ENCODE results near the gene PDE8A.

The PDE8A gene

GRCh38 chr15:84981711-84982300, at the start of gene PDE8A:
TSS of gene PDE8A (plus strand) at chr15:84981856. CDS start at chr15:84982163, 307 bp downstream.
- no peak within 1 kb of the TSS for H3K27ac ChIP-seq (ENCODE audit: low read length)

GRCh38 chr15:84934942-84935729, 46.5 kb upstream of the PDE8A start:
- H3K9me3 ChIP-seq (ENCODE audit: control insufficient read depth, low read depth, low read length) = no peaks in the 10 kb centered on the region
- H3K4me1 ChIP-seq (ENCODE audit: control insufficient read depth, low read depth, low read length) = no peaks in the 10 kb centered on the region
- no peaks in the 10 kb centered on the region for H3K27me3 ChIP-seq (ENCODE audit: control insufficient read depth, insufficient read depth, low read length)
- H3K4me3 ChIP-seq (ENCODE audit: low read length) = no peak overlapping the region
- no peak overlapping the region for H3K27ac ChIP-seq (ENCODE audit: low read length)
- no peaks in the 10 kb centered on the region for H3K36me3 ChIP-seq (ENCODE audit: control insufficient read depth, low read depth, low read length)
- H3K9ac ChIP-seq (ENCODE audit: low read length) = no peak overlapping the region

More at GRCh38 chr15:84981711-84982300, at the start of gene PDE8A:
- H3K9ac ChIP-seq (ENCODE audit: low read length) = peak within 1 kb of the TSS; percentile 34
- peak within 1 kb of the TSS; percentile 83 for H3K4me3 ChIP-seq (ENCODE audit: low read length)
- no peaks in the 10 kb centered on the region for H3K36me3 ChIP-seq (ENCODE audit: control insufficient read depth, low read depth, low read length)
- peaks cover 60% of the 10 kb centered on the region for H3K27me3 ChIP-seq (ENCODE audit: control insufficient read depth, insufficient read depth, low read length)
- no peaks in the 10 kb centered on the region for H3K9me3 ChIP-seq (ENCODE audit: control insufficient read depth, low read depth, low read length)
- H3K4me1 ChIP-seq (ENCODE audit: control insufficient read depth, low read depth, low read length) = peaks cover 5% of the 10 kb centered on the region

GRCh38 chr15:84937144-84937543, 44.5 kb upstream of the PDE8A start:
- Histone ChIP-seq H3K27ac (ENCODE audit: low read length) (no peak overlapping the region), H3K9me3 (ENCODE audit: control insufficient read depth, low read depth, low read length) (no peaks in the 10 kb centered on the region), H3K27me3 (ENCODE audit: control insufficient read depth, insufficient read depth, low read length) (no peaks in the 10 kb centered on the region), H3K4me1 (ENCODE audit: control insufficient read depth, low read depth, low read length) (no peaks in the 10 kb centered on the region), H3K36me3 (ENCODE audit: control insufficient read depth, low read depth, low read length) (no peaks in the 10 kb centered on the region), H3K9ac (ENCODE audit: low read length) (no peak overlapping the region), H3K4me3 (ENCODE audit: low read length) (no peak overlapping the region)

GRCh38 chr15:84938726-84939125, 42.9 kb upstream of the PDE8A start:
- no peaks in the 10 kb centered on the region for H3K4me1 ChIP-seq (ENCODE audit: control insufficient read depth, low read depth, low read length)

GRCh38 chr15:84940399-84940798, 41.3 kb upstream of the PDE8A start:
- Histone ChIP-seq H3K9me3 (ENCODE audit: control insufficient read depth, low read depth, low read length) (no peaks in the 10 kb centered on the region), H3K36me3 (ENCODE audit: control insufficient read depth, low read depth, low read length) (no peaks in the 10 kb centered on the region)

More at GRCh38 chr15:84938726-84939125, 42.9 kb upstream of the PDE8A start:
- no peaks in the 10 kb centered on the region for H3K27me3 ChIP-seq (ENCODE audit: control insufficient read depth, insufficient read depth, low read length)
- no peaks in the 10 kb centered on the region for H3K36me3 ChIP-seq (ENCODE audit: control insufficient read depth, low read depth, low read length)
- no peaks in the 10 kb centered on the region for H3K9me3 ChIP-seq (ENCODE audit: control insufficient read depth, low read depth, low read length)
- H3K9ac ChIP-seq (ENCODE audit: low read length) = no peak overlapping the region
- no peak overlapping the region for H3K4me3 ChIP-seq (ENCODE audit: low read length)
- H3K27ac ChIP-seq (ENCODE audit: low read length) = no peak overlapping the region

GRCh38 chr15:84942456-84942855, 39.2 kb upstream of the PDE8A start:
- no peaks in the 10 kb centered on the region for H3K27me3 ChIP-seq (ENCODE audit: control insufficient read depth, insufficient read depth, low read length)
- no peaks in the 10 kb centered on the region for H3K4me1 ChIP-seq (ENCODE audit: control insufficient read depth, low read depth, low read length)
- no peaks in the 10 kb centered on the region for H3K36me3 ChIP-seq (ENCODE audit: control insufficient read depth, low read depth, low read length)
- H3K27ac ChIP-seq (ENCODE audit: low read length) = no peak overlapping the region
- no peak overlapping the region for H3K4me3 ChIP-seq (ENCODE audit: low read length)
- no peak overlapping the region for H3K9ac ChIP-seq (ENCODE audit: low read length)
- no peaks in the 10 kb centered on the region for H3K9me3 ChIP-seq (ENCODE audit: control insufficient read depth, low read depth, low read length)

More at GRCh38 chr15:84940399-84940798, 41.3 kb upstream of the PDE8A start:
- Histone ChIP-seq H3K27me3 (ENCODE audit: control insufficient read depth, insufficient read depth, low read length) (no peaks in the 10 kb centered on the region), H3K27ac (ENCODE audit: low read length) (no peak overlapping the region), H3K4me3 (ENCODE audit: low read length) (no peak overlapping the region), H3K9ac (ENCODE audit: low read length) (no peak overlapping the region), H3K4me1 (ENCODE audit: control insufficient read depth, low read depth, low read length) (no peaks in the 10 kb centered on the region)

- Histone ChIP-seq H3K27me3 (ENCODE audit: control insufficient read depth, insufficient read depth, low read length) (no peaks in the 10 kb centered on the region), H3K4me3 (ENCODE audit: low read length) (no peak overlapping the region), H3K36me3 (ENCODE audit: control insufficient read depth, low read depth, low read length) (no peaks in the 10 kb centered on the region), H3K9me3 (ENCODE audit: control insufficient read depth, low read depth, low read length) (no peaks in the 10 kb centered on the region), H3K9ac (ENCODE audit: low read length) (no peak overlapping the region), H3K27ac (ENCODE audit: low read length) (no peak overlapping the region), H3K4me1 (ENCODE audit: control insufficient read depth, low read depth, low read length) (no peaks in the 10 kb centered on the region)
Observed at GRCh38 chr15:84944311-84944710, 37.3 kb upstream of the PDE8A start.

GRCh38 chr15:84944861-84945260, 36.8 kb upstream of the PDE8A start:
- H3K4me3 ChIP-seq (ENCODE audit: low read length) = no peak overlapping the region

GRCh38 chr15:84946772-84947489, 34.7 kb upstream of the PDE8A start:
- H3K4me3 ChIP-seq (ENCODE audit: low read length) = no peak overlapping the region
- no peaks in the 10 kb centered on the region for H3K9me3 ChIP-seq (ENCODE audit: control insufficient read depth, low read depth, low read length)
- H3K9ac ChIP-seq (ENCODE audit: low read length) = no peak overlapping the region
- no peaks in the 10 kb centered on the region for H3K36me3 ChIP-seq (ENCODE audit: control insufficient read depth, low read depth, low read length)
- H3K4me1 ChIP-seq (ENCODE audit: control insufficient read depth, low read depth, low read length) = no peaks in the 10 kb centered on the region
- no peak overlapping the region for H3K27ac ChIP-seq (ENCODE audit: low read length)
- H3K27me3 ChIP-seq (ENCODE audit: control insufficient read depth, insufficient read depth, low read length) = no peaks in the 10 kb centered on the region

More at GRCh38 chr15:84944861-84945260, 36.8 kb upstream of the PDE8A start:
- Histone ChIP-seq H3K36me3 (ENCODE audit: control insufficient read depth, low read depth, low read length) (no peaks in the 10 kb centered on the region), H3K27ac (ENCODE audit: low read length) (no peak overlapping the region), H3K9ac (ENCODE audit: low read length) (no peak overlapping the region), H3K9me3 (ENCODE audit: control insufficient read depth, low read depth, low read length) (no peaks in the 10 kb centered on the region), H3K27me3 (ENCODE audit: control insufficient read depth, insufficient read depth, low read length) (no peaks in the 10 kb centered on the region), H3K4me1 (ENCODE audit: control insufficient read depth, low read depth, low read length) (no peaks in the 10 kb centered on the region)

GRCh38 chr15:84947947-84948830, 33.5 kb upstream of the PDE8A start:
- Histone ChIP-seq H3K9me3 (ENCODE audit: control insufficient read depth, low read depth, low read length) (no peaks in the 10 kb centered on the region), H3K4me3 (ENCODE audit: low read length) (no peak overlapping the region), H3K27me3 (ENCODE audit: control insufficient read depth, insufficient read depth, low read length) (no peaks in the 10 kb centered on the region), H3K27ac (ENCODE audit: low read length) (no peak overlapping the region), H3K9ac (ENCODE audit: low read length) (no peak overlapping the region), H3K4me1 (ENCODE audit: control insufficient read depth, low read depth, low read length) (no peaks in the 10 kb centered on the region), H3K36me3 (ENCODE audit: control insufficient read depth, low read depth, low read length) (no peaks in the 10 kb centered on the region)

- H3K36me3 ChIP-seq (ENCODE audit: control insufficient read depth, low read depth, low read length) = no peaks in the 10 kb centered on the region
- H3K4me3 ChIP-seq (ENCODE audit: low read length) = no peak overlapping the region
- no peaks in the 10 kb centered on the region for H3K9me3 ChIP-seq (ENCODE audit: control insufficient read depth, low read depth, low read length)
- H3K9ac ChIP-seq (ENCODE audit: low read length) = no peak overlapping the region
- no peaks in the 10 kb centered on the region for H3K27me3 ChIP-seq (ENCODE audit: control insufficient read depth, insufficient read depth, low read length)
- no peaks in the 10 kb centered on the region for H3K4me1 ChIP-seq (ENCODE audit: control insufficient read depth, low read depth, low read length)
- no peak overlapping the region for H3K27ac ChIP-seq (ENCODE audit: low read length)
Observed at GRCh38 chr15:84949043-84949442, 32.6 kb upstream of the PDE8A start.
